ENCODE data around the gene B4GALNT3.

- TF ChIP-seq CTCF (IDR thresholded peaks at IDR 0.05; ENCODE audit: insufficient read depth, low read length) (no peak), POLR2AphosphoS5 (IDR thresholded peaks at IDR 0.05; ENCODE audit: low read depth) (no peak), SPI1 (IDR thresholded peaks at IDR 0.05; ENCODE audit: borderline replicate concordance, low read depth) (no peak), REST (IDR thresholded peaks at IDR 0.05; ENCODE audit: insufficient replicate concordance, low read depth) (no peak)
Measured at GRCh38 chr12:530821-531220, 71.1 kb downstream of the B4GALNT3 start.
